Fibroblast of skin of scalp (primary cell): ENCODE data around the gene TTC28.

ENCODE experiments used
- DNase-seq: peaks from one replicate; pipeline ENCODE4 v3.0.0-alpha.2; 2013

Gene TTC28

DNA sequence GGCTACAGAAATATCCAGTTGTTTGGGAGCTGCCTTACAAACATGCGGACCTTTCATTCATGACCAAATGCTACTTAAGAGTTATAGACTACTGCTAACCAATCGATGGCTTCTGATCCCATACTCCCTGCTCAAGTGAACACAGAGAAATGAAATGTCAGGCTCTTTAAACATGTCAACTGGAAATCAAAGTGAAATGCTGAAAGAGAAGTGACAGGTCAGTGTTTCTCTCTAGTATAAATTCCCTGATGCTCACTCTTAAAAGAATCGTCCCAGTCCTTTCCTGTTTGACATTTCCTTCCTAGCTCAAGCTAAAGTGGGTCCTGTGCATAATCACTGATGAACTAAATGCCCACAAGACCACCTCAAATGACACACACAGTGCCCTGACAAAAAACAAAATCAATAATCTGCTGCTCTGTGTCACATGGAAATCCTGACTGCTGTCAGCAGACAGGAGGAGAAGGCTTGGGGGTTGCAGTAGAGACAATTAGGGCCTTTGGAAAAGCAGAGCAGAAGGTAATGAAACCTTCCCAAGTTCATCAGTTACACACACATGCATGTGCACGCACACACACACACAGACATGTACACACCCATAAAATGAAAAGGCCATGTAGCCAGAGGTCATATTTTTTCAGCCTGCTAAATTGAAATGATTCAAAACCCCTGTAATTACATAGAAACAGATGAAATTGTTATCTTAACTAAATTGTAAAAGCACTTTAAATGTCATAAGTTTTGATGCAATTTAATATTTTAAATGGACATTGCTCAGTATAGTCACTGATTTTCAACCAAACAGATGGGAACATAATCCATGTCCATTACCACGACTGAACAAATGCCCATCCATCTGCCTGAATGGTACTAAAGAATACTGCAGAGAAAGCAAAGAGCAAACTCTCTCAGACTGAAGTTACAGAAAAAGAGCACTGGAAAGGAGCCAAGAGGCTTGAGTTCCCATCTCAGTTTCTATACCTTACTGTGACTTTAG lies 330.7 kb downstream of the TTC28 start:
- DNase-seq, result no peak

DNA sequence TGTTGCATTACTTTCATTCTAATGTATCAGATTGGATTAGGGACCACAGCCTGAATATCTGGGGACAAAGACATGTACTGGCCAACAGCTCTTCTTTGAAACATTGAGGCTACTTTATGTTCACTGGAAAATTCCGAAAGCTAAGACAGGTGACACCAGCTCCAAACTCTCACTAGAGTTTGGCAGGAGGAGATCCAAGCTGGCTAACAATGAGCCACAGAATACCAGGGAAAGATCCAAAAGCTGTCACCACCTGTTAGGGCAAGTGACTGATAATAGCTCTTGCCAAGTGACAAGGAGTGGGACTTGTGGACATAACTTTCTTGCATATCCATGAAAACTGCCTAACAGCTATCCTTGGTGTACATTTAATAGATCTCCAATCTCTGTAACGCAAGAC lies 333.3 kb downstream of the TTC28 start:
- DNase-seq, result no peak

DNA sequence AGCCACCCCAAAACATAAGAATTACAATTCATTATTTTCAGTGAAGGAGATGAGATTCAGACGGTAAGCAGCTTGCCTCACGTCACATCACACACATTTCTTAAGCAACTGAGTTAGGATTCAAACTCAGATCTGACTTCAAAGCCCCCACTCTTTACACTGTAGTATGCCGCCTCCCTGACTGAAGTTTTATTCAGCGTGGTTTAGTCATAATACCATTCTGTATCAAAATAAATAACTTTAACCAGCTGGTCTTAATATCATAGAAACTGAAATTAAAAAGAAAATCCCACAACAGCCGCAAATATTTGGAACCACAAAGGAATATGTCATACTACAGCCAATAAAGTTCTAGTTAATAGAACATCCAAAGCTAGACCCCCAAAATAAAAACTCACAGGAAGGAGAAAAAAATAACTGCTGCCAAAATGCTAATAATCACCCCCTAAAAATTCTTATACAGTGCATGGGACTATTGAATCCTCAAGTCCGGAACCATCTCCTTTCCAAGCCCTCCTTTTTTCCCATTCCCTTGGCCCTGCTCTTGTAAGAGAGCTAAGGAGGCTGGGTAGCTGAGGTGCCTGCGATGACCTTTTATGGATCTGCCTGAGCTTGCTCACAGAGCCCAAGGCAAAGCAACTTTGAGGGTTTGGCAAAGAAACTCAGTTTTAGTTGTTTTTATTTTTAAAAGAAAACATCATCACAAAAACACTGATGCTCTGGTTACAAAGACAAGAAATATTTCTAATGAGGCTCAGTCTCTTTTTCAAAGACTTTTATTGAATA lies 334.5 kb downstream of the TTC28 start:
- DNase-seq, result peak; percentile 60

DNA sequence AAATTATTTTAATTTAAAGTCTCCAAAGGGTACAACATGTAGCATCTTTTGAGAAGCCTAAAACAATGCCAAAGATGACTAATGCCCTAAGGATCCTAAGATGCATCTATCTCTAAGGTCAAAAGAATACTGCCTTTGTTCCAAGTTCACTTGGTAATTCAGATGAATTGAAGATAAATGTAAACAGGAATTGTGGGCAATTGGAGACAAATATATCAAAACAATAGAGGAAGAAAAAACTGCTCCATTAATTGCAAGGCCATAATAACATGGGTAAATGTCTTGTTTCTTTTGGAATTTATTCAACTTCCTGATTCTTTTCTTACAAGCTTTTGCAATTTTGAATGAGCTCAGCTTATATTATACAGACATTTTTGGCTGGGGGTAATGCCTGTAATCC lies 338.6 kb downstream of the TTC28 start:
- DNase-seq, result peak; percentile 36

DNA sequence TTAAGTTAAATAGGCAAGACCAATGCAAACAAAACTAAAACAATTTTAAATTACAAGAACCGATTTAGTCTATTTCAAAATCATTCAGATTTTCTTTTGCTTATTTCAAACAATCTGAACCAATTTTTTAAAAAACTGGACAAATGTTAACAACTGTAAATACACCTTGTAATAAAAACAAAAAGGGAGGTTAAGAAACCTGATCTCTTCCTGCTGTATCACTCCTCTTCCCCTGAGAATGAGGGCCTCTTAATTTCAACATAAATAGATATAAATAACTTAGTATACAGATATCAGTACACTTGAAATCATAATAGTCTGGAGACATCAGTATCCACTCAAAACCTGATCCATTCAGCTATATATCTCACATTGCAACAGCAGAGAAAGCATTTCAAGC lies 346.6 kb downstream of the TTC28 start:
- no peak for DNase-seq

DNA sequence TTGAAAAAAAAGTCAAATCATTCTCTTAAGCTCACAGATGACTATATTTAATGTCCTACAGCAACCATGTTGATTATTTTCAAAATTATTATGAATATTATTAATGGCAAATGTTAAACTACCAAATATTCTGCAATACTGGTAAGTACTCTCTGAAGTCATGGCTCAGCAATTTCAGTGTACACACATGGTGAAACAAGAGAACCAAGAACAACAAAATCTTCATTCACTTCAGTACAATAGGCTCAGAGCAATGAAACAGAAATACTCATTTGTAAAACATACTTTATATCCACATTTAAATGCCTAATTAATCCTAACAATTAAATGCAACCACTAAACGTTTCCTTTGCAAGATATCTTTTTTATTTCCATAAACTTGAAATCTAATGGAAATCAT lies 347.2 kb downstream of the TTC28 start:
- no peak for DNase-seq

DNA sequence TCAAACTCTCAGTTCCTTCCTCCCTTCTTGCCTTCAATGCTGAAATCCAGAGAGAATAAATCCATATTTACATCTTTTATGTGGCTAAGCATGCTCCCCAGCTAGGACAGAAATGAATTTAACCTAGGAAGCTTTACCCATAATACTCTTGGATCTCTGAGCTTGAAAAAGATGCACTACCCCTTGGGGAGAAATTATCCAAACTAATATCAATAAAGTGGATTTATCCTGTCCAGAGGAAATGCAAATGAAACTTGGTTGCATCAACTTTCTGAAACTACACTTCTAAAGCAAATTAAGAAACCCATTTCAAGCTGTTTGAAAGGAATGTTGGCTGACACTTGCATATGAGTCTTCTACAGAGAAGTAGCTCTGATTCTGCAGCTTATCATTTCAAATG lies 347.9 kb downstream of the TTC28 start:
- no peak for DNase-seq

DNA sequence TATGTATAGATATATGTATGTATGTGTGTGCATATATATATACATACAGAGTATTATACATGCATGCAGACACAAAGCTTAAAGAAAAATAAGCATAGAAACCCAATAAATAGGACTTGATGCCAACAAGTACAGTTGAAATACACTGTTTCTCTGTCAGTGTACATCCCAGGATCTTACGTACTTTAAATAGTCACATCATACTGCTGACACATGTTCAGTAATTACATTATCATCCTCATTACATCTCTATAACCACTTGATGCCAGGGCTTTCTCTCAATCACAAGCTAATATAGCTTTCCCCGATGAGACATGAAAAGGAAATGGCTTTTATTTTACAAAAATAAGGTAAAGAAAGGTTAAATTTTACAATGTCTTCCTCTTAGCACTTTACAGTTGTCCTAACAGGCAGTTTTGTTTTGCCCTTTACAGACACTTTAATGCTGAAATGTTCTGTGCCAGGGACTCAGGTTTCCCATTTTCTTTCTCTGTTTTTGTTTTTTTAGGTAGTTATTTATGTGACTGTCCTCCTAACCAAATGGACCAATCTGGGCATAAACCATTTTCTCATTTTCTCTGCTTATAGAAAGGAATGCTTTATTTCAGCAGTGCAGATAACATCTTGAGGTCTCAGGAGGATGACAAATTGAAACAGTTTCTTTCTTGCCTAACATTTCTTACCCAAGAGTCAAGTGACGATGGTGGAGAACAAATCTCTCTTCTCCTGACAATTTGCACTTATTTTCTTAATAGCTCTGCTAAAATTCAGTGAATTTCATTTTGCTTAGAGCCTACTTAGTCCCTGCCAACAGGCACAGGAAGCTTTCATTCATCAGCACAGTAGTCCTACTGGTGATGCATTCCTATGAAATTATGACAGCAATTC lies 350.2 kb downstream of the TTC28 start:
- DNase-seq, result peak; percentile 65

DNA sequence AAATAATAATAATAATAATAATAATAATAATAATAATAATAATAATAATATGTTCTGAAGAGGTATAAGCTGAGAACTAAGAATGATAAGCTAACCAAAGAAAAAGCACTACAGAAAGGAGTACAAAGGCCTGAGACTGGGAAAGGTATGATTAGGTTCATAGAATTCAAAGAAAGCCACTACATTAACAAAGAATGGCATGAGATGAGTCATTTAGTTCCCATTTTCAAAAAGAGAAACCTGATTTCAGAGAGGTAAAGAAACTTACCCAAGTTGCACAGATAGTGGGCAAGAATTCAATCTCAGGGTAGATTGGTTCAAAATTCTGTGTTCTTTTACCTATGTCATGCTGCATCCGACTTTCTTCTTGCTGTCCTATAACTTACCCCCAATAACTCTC lies 350.9 kb downstream of the TTC28 start:
- no peak for DNase-seq

DNA sequence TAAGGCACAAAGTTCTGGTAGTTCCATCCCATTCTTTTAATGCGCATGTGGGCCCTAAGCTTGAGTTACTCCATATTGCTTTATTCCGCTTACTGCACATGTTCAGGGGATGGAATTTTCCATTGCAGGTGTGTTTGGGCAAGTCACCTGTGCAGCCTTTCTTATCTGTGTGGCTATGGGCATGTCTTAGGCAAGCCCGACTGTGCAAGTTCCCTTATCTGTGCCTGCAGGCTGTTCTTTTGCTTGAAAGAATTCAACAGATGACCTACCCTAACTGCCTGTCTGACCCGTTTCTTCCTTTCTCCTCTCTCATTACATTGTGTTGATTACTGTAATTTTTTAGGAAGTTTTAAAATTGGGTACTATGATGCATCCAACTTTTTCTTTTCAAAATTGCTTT lies 363.6 kb downstream of the TTC28 start:
- no peak for DNase-seq

DNA sequence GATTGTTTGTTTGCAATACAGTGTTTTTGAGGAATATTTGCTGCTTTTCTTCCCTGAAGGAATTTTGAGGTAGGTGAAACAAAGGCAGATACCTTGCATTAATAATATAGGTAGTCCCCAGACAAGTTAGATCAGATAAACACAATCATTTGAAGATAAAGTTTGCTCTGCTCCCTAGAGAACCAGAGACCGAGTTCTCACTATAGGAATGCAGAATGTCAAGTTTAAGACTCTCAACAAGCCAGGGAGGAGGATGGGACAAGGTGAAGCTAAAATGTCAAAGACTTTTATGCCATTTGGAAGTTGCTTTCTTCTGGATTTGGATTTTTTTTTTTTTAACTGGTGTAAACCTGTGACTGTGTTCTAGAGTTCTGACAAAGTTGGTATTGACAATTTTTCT lies 364.7 kb downstream of the TTC28 start:
- no peak for DNase-seq

DNA sequence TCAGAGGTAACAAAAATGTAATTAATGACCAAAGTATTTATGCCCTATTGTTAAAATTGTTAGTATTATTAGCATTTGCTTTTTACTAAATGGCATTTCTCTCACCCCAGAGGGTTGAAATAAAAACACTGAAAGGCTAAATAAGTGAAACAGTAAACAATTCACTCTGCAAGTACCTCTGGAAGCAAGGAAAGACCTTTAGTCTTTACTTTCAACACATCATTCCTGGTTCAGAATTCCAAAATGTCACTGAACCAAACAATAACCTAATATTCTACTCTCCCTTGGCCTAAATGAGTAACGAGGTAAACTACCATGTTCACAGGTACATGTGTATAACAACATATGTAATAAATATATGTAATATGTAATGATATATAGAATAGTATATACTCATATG lies 369.3 kb downstream of the TTC28 start:
- DNase-seq, result no peak

DNA sequence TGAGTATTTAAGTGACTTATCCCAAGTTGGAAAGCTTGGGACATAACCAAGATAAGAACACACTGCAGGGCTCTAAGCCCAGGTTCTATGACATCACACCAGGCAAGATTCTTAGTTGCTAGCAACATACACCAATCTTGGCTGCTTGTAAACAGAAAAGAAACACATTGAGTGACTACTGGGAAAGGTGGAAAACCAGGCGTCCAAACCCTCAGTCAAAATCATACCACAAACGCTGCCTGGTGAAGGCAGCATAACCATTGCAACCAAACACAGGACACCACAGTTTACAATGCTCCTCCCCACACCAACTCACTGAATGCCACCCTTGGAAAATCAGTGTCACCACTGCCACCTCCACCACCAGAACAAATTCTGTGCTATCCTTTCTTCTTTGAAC lies 379.9 kb downstream of the TTC28 start:
- no peak for DNase-seq

DNA sequence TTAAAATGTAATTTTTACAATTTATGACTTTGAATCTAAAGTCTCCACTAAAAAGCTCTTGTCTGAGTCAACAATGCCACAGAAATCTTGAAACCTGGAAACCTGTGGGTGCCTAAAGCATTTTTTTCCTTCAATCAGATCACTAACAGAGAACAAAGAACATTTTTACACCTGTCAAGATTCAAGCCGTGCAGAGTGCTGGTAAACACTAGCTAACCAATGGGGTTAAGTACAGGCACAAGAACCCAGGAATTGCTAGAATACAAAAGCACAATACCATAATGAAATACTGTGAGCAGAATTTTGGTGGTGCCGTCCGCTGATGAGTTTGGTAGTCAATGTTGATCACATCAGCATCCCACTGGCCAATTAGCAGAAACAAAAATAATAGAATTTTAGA lies 380.3 kb downstream of the TTC28 start:
- no peak for DNase-seq

DNA sequence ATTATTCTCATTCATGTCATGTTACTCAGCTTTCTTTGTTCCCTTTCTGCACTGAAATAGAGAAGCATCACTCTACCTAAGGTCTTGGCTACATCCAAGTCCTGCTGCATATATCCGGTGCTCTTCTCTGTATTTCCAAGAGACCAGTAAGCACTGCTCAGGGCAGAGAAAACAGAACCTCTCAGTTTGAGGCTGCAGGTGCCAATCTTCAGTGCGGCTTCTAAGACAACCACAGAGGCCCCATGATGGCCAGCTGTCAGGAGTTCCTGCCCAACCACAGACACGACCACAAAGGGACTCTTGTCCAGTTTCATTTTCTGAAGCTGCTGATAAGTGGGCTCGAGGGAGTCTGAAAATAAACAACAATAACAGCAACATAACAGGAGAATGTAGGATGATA lies 382.1 kb downstream of the TTC28 start:
- DNase-seq, result no peak

DNA sequence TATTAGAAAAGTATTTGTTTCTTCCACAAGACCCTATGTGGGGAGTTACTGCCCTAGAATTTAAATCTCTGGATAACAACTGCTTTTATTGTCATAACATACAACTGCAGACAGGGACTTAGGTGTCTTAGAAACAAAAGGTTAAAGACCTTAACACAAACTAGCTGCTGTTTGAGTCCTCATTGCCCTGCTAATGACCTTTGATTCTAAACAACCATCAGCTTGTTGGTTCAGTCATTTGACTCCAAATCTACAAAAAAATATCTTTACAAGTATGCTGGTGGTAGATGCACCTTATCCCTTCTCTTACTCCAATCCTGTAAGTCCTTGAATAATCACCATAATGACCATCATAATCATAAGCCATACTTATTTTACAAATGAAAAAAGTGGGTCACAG lies 383.2 kb downstream of the TTC28 start:
- DNase-seq, result no peak

DNA sequence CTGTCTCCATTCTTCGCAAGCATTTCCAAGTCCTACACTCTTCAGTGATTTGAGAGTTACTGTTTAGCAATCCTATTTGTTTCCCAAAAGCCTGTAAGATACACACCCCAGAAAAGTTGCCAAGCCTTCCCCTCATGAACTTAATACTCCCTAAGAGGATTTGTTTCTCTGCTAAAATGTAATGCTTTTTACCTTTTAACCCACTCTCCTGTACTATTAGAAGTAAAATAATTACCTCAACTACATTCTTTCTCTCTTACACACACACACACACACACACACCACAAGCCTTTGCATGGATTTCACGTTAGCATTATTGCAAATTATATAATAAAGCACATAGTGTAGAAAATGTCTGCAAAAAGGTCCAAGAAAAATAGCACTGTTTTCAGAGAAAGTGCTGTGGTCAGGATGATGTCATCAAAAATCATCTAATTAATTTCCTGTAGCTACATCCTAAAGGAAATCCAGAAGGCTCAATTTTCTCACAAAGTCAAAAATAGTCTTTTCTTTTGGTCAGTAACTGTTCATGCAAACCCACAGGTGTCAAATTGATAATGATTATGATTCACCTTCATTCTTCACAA lies 396.5 kb downstream of the TTC28 start:
- peak; percentile 59 for DNase-seq

DNA sequence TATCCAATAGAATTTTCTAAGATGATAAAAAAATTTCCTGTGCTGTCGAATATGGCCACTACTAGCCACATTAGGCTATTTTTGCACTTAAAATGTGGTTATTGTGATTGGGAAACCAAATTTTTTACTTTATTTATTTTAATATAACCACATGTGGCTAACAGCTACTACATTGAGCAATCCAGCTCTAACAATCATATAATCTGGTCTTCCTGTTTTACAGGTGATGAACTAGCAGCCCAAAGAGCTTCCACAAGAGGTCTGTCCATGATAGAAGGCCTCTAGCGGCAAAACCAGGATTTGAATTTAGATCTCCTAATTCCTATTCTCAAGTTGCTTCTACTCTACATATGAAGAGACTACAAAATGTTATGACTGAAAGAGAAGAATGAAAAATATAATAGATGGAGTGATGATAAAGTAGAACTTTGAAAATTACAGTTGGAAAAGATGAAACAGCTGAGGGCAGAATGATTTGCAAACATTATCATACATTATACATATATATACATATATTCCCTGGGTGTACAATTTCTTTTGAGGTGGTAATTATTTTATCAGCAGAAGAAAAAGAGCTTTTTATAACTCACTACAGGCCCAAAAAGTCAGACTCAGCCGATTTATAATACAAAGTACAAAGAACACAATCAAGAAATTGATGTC lies 397.1 kb downstream of the TTC28 start:
- peak; percentile 50 for DNase-seq

DNA sequence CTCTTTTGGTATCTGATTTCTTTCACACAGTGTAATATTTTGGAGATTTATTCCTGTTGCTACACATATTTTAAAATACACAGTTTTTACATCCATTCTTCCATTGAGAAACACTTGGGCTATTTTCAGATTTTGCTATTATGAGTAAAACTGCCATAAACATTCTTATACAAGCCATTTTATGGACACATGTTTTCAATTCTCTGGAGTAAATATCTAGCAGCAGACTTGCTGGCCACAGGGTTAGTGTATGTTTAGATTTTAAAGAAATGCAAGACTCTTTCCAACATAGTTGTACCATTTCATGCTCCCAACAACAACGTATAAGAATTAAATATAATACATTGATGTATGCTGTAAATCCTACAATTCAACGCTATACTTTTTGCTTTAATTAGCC lies 399.8 kb downstream of the TTC28 start:
- peak; percentile 60 for DNase-seq

DNA sequence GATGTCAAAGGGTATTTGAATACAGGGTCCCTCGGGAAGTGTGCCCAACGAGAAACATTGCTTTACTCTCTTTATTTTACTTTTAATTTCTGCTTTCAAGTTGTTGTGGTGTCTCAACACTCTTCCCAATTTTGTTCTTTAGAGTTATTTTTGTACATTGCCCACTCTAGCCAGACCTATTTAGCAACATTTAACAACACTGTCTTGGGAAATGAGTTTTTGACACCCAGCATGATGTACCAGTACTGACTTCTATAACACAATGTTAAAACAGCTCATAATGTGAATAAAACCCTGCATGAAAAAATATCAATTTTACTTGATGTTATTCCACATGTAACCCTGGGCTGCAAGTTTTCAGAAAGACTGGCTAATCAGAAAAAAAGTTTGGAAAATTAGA lies 410.4 kb downstream of the TTC28 start:
- no peak for DNase-seq

DNA sequence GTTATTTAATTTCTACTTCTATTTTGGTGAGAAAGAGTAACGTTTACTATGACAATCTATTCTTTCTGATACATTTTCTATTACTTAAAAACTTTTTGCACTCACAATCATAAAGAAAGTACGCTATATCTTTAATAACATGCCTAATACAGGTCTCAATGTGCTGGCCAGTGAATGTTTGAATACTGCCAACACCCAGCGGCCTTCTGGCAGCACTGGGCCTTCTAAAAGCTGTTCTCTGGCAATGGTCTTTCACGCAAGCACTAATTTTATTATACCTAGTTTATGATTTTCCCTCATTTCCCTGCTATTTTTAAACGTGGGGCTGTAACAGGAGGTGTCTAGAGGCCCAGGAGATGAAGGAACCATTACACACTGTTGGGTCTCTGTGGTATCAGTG lies 410.8 kb downstream of the TTC28 start:
- no peak for DNase-seq

DNA sequence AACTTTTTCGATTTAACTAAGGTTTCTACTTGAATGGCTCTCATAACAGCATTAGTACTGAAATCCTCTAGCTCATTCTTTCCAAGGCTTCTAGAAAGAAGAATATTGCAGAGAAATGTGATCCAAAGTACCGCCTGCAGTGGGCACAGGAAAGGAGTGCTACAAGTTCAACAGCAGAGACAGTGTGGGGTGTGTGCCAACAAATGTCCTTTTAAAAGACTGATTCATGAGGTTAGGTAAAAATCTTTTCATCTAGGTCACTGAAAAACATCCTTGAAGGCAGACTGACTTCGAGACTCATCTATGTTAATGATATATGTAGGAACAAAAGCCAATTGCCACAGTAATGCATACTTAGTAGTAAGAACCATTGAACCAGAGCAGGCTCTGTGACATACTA lies 411.5 kb downstream of the TTC28 start:
- no peak for DNase-seq
